Measurements from ENCODE around the gene CCL26.

DNA sequence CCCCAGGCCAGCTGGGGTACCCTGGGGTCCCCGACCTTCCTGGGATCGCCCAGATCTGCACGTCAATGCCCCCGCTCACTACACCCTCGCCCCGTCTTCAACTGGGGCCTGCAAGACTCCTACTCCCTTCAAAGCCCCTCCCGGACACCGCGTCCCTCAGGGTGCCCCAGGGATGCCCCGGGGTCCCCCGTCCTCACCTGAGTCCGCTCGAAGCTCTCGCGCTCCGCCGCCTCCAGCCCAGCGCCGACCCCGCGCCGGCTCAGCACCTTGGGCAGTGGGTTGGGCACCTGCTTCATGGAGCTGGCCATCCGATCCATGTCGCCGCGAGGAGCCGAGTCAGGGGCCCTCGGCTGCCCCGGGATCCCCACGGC, 33.4 kb downstream of the CCL26 start, which contains the start of gene HIP1:
- TF ChIP-seq, protein P1, sequence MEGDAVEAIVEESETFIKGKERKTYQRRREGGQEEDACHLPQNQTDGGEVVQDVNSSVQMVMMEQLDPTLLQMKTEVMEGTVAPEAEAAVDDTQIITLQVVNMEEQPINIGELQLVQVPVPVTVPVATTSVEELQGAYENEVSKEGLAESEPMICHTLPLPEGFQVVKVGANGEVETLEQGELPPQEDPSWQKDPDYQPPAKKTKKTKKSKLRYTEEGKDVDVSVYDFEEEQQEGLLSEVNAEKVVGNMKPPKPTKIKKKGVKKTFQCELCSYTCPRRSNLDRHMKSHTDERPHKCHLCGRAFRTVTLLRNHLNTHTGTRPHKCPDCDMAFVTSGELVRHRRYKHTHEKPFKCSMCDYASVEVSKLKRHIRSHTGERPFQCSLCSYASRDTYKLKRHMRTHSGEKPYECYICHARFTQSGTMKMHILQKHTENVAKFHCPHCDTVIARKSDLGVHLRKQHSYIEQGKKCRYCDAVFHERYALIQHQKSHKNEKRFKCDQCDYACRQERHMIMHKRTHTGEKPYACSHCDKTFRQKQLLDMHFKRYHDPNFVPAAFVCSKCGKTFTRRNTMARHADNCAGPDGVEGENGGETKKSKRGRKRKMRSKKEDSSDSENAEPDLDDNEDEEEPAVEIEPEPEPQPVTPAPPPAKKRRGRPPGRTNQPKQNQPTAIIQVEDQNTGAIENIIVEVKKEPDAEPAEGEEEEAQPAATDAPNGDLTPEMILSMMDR (IDR thresholded peaks at IDR 0.05) = no peak
- peak in 1 of 2 donors; percentile 30 for TF ChIP-seq POLR2A (IDR thresholded peaks at IDR 0.05)
- TF ChIP-seq EP300 (IDR thresholded peaks at IDR 0.05) = peak in 1 of 2 donors; percentile 47
